GM13977 (cell line): ENCODE measurements around the gene TMEM120A.
"Not testable (repeated sequence)": the region's sequence is repeated elsewhere in the genome, so short reads cannot be mapped to it uniquely, and the experiment has no call there.

Experiments used
- DNase-seq: peaks from one replicate; pipeline ENCODE4 v3.0.0; 2012; ENCODE audit warnings: low spot score
- CTCF ChIP-seq: IDR thresholded peaks from 2 replicates; pipeline ENCODE4 v1.5.1; 2012; ENCODE audit warnings: mild to moderate bottlenecking, control low read depth; ENCODE audit not compliant: insufficient read depth; ENCODE audit errors: extremely low read depth, missing control alignments
- in situ Hi-C: fragments of 300-500 bp; cut with MboI; formaldehyde crosslinking; loops from one replicate; pipeline ENCODE4 v1.12.0; 2022; ENCODE audit warnings: low sequenced_read_pairs, low pct_unique_long_range_greater_than_20kb, mixed read lengths, inconsistent platforms; ENCODE audit not compliant: unreplicated experiment

TMEM120A gene

GRCh38 chr7:75994388-75995051, at the start of gene TMEM120A:
Gene TMEM120A (minus strand): TSS chr7:75994595. CDS start chr7:75994570, 25 bp downstream.
- no peak for TF ChIP-seq CTCF
- in situ Hi-C loops: no loop called here
- DNase-seq: peak; percentile 100

GRCh38 chr7:76040126-76040525, 45.7 kb upstream of the TMEM120A start:
- no peak for DNase-seq
- in situ Hi-C loops: no loop called here

GRCh38 chr7:76037310-76037709, 42.9 kb upstream of the TMEM120A start:
- no peak for DNase-seq
- in situ Hi-C loops: no loop called here
- no peak for TF ChIP-seq CTCF

More at GRCh38 chr7:76040126-76040525, 45.7 kb upstream of the TMEM120A start:
- TF ChIP-seq CTCF: no peak

GRCh38 chr7:76031964-76032363, 37.6 kb upstream of the TMEM120A start:
- no peak for DNase-seq
- in situ Hi-C loops: no loop called here
- TF ChIP-seq CTCF: no peak

GRCh38 chr7:76029682-76030081, 35.3 kb upstream of the TMEM120A start:
- DNase-seq, in situ Hi-C loops: not testable (repeated sequence)

- in situ Hi-C loops: no loop called here
- no peak for TF ChIP-seq CTCF
- no peak for DNase-seq
These were observed 28.6 kb upstream of the TMEM120A start for GRCh38 chr7:76023002-76023401.

GRCh38 chr7:76022026-76022780, 27.8 kb upstream of the TMEM120A start:
- no peak for TF ChIP-seq CTCF
- in situ Hi-C loops: no loop called here
- no peak for DNase-seq
